A673 (cell line): ENCODE data around the gene HEXIM1. TPM values are rescaled to one million over a fixed set of nuclear protein-coding genes. Genes with fewer than 3 reads are reported as not detected.
A peak's percentile ranks its signal among the peaks of the same experiment; 100 is the strongest.

ENCODE experiments used
- BruUV-seq: library from RNA; stranded (reverse); fragments of 400-500 nt; replicated peaks from 2 replicates; lab custom pipeline; 2021; lab: Mats Ljungman, UMichigan
- CTCF ChIA-PET: fragments of 300-600 bp; sonication (Branson Sonifier 250); formaldehyde crosslinking; loops from one replicate; lab custom pipeline; 2022; ENCODE audit warnings: antibody characterized with exemption; lab: Charles Lee
- POLR2A ChIA-PET: fragments of 300-600 bp; sonication (Branson Sonifier 250); formaldehyde crosslinking; loops from one replicate; lab custom pipeline; 2022; ENCODE audit warnings: antibody characterized with exemption; ENCODE audit not compliant: low non-redundant PET; lab: Charles Lee
- DNase-seq: peaks from one replicate; pipeline ENCODE4 v3.0.0-alpha.2; 2015; ENCODE audit warnings: low spot score
- H3K27ac ChIP-seq: fragments of 200-600 bp; sonication (generic); 2 replicates; pipeline ENCODE4 v1.5.1; 2016; ENCODE audit warnings: mixed run types, low read depth, mild to moderate bottlenecking, mixed read lengths, antibody characterized with exemption, low read length; ENCODE audit not compliant: poor library complexity, severe bottlenecking
- H3K27me3 ChIP-seq: fragments of 200-600 bp; sonication (generic); replicated peaks from 2 replicates; pipeline ENCODE4 v1.6.1; 2017; ENCODE audit warnings: mixed run types, low read depth, mild to moderate bottlenecking, mixed read lengths, antibody characterized with exemption, low read length; ENCODE audit not compliant: insufficient read depth, poor library complexity
- H3K36me3 ChIP-seq: fragments of 200-600 bp; sonication (generic); 2 replicates; pipeline ENCODE4 v1.6.1; 2016; ENCODE audit warnings: mixed run types, mild to moderate bottlenecking, mixed read lengths, antibody characterized with exemption, low read length; ENCODE audit not compliant: insufficient read depth, poor library complexity, severe bottlenecking
- H3K4me1 ChIP-seq: fragments of 200-600 bp; sonication (generic); 2 replicates; pipeline ENCODE4 v1.6.1; 2017; ENCODE audit warnings: mixed run types, mild to moderate bottlenecking, mixed read lengths, antibody characterized with exemption, low read length; ENCODE audit not compliant: insufficient read depth, poor library complexity, severe bottlenecking
- H3K4me3 ChIP-seq: fragments of 200-600 bp; sonication (generic); 2 replicates; pipeline ENCODE4 v1.5.1; 2016; ENCODE audit warnings: low read depth, mixed run types, mild to moderate bottlenecking, mixed read lengths, low read length; ENCODE audit not compliant: poor library complexity, severe bottlenecking
- H3K9me3 ChIP-seq: fragments of 200-600 bp; sonication (generic); 2 replicates; pipeline ENCODE4 v1.6.1; 2016; ENCODE audit warnings: mixed run types, low read depth, mild to moderate bottlenecking, mixed read lengths, antibody characterized with exemption, low read length; ENCODE audit not compliant: poor library complexity, severe bottlenecking
- EZH2 ChIP-seq: fragments of 200-600 bp; sonication (generic); IDR thresholded peaks from 2 replicates; pipeline ENCODE4 v1.6.1; 2017; ENCODE audit warnings: borderline replicate concordance, low read depth, mild to moderate bottlenecking, mixed read lengths, antibody characterized with exemption, low read length; ENCODE audit not compliant: poor library complexity, severe bottlenecking
- intact Hi-C: fragments of 100-400 bp; cut with micrococcal nuclease; formaldehyde crosslinking; loops from one replicate; pipeline ENCODE4 v1.10.0; 2022; ENCODE audit not compliant: unreplicated experiment
- total RNA-seq: library from RNA; stranded (reverse); gene quantifications from 2 replicates; pipeline ENCODE4 v1.2.3, GENCODE V29; 2021
- TF ChIP-seq, protein P1 (sequence below): fragments of 300-800, 200-600 bp; sonication (generic); conservative IDR thresholded peaks from 2 replicates; pipeline ENCODE4 v1.5.1; 2017; ENCODE audit warnings: low read depth, mild to moderate bottlenecking, antibody characterized with exemption, low read length, moderate library complexity, mixed read lengths

HEXIM1 gene
- total RNA-seq, 1 experiment from 2014 or later = 21.2 TPM

- Histone ChIP-seq H3K36me3 (no peaks in the 10 kb centered on the region), H3K27ac (peak overlapping the region; percentile 87), H3K4me1 (peaks cover 23% of the 10 kb centered on the region), H3K4me3 (no peak overlapping the region), H3K9me3 (no peaks in the 10 kb centered on the region), H3K27me3 (no peaks in the 10 kb centered on the region)
- POLR2A ChIA-PET = interaction anchor here (0.6 kb wide), 1 partner anchor 23 kb away, joined by 6 read pairs; the partner anchor contains the start of gene HEXIM1
- no peak for DNase-seq
- no TSS peak for BruUV-seq
- TF ChIP-seq, protein P1, sequence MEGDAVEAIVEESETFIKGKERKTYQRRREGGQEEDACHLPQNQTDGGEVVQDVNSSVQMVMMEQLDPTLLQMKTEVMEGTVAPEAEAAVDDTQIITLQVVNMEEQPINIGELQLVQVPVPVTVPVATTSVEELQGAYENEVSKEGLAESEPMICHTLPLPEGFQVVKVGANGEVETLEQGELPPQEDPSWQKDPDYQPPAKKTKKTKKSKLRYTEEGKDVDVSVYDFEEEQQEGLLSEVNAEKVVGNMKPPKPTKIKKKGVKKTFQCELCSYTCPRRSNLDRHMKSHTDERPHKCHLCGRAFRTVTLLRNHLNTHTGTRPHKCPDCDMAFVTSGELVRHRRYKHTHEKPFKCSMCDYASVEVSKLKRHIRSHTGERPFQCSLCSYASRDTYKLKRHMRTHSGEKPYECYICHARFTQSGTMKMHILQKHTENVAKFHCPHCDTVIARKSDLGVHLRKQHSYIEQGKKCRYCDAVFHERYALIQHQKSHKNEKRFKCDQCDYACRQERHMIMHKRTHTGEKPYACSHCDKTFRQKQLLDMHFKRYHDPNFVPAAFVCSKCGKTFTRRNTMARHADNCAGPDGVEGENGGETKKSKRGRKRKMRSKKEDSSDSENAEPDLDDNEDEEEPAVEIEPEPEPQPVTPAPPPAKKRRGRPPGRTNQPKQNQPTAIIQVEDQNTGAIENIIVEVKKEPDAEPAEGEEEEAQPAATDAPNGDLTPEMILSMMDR = no peak
- TF ChIP-seq EZH2 = no peak
- intact Hi-C loops = no loop called here
- CTCF ChIA-PET = no interaction called here
These were observed 22.7 kb downstream of the HEXIM1 start for GRCh38 chr17:45170931-45171337.

DNA sequence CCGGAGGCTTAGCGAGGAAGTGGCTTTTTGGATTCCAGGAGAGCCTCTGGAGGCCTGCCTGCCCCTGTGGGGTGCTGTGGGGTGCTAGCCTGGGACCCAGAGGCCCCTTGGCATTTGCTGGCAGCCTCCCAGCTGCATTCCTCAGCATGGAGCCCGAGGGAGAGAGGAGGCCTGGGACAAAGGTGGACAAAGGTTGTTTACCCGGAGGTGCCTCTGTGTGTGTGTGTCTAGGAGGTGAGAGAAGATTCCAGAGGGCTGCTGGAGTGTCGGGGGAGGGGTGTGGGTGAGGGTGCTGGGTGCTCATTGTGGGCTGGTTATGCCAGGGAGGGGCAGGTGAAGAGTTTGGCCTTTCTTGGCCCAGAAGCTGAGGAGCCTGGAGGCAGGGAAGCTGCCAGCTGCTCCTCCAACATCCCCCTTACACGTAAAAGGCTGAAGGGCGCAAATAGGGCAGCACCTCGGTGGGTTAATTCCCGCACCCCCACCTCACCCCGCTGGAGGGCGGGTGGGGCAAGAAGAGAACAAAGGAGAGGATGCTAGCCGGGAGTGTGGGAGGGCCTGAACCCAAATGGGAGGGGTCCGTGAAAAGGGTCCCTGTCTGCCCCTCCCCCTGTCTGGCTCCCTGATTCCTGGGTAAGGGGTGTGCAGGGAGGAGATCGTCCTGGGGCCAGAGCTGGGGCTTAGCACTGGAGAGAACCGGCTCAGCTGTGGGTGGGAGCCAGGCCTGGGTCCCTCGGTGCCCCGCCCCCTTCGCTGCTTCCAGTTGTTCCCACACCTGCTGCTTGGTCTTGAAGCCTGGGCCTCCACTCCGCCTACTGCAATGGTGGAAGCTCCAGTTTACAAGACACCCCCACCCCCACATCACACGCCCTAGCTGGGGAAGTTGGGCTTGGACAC lies 23.3 kb downstream of the HEXIM1 start:
- intact Hi-C loops = no loop called here
- Histone ChIP-seq H3K36me3 (no peaks in the 10 kb centered on the region), H3K27me3 (no peaks in the 10 kb centered on the region), H3K27ac (peak overlapping the region; percentile 87), H3K9me3 (no peaks in the 10 kb centered on the region), H3K4me1 (peaks cover 23% of the 10 kb centered on the region), H3K4me3 (no peak overlapping the region)
- CTCF ChIA-PET = interaction anchor here (1.1 kb wide), 1 partner anchor 22 kb away, joined by 3 read pairs; no protein-coding TSS in a partner anchor
- no peak for TF ChIP-seq EZH2
- TF ChIP-seq, protein P1 = no peak
- no peak for DNase-seq
- POLR2A ChIA-PET = interaction anchor here (0.6 kb wide), 1 partner anchor 24 kb away, joined by 6 read pairs; the partner anchor contains the start of gene HEXIM1
- no TSS peak for BruUV-seq

GRCh38 chr17:45172232-45172540 lies 23.9 kb downstream of the HEXIM1 start:
- Histone ChIP-seq H3K27me3 (no peaks in the 10 kb centered on the region), H3K36me3 (no peaks in the 10 kb centered on the region), H3K9me3 (no peaks in the 10 kb centered on the region), H3K4me1 (peaks cover 23% of the 10 kb centered on the region), H3K4me3 (no peak overlapping the region), H3K27ac (peak overlapping the region; percentile 87)
- TF ChIP-seq, protein P1 = no peak
- TF ChIP-seq EZH2 = no peak
- intact Hi-C loops = no loop called here
- ChIA-PET POLR2A (no interaction called here), CTCF (interaction anchor here (0.6 to 1.1 kb wide), 4 partner anchors 23 to 1001 kb away, joined by 3 to 4 read pairs (median 4); partner anchors contain the start of gene ACBD4)
- no peak for DNase-seq
- BruUV-seq = no TSS peak
